ENCODE results near the gene TMEM161A. TPM values are rescaled to one million over a fixed set of nuclear protein-coding genes. Genes with fewer than 3 reads are reported as not detected.

TMEM161A gene
- total and polyA plus RNA-seq, 2 of the 13 experiments (the other 11 are each of a cell fraction or from before 2014, with no cell fraction given): 25.9 to 31.4 TPM

- no peak for TF ChIP-seq ZNF407 (CRISPR knock-in tag; IDR thresholded peaks at IDR 0.05; ENCODE audit: not compliant biosample characterization)
- TF ChIP-seq ZNF33B (CRISPR knock-in tag; IDR thresholded peaks at IDR 0.05): 0 out of 2 replicates have a peak, but pooled peaks have one; percentile 53
- no peak for TF ChIP-seq ZNF7 (CRISPR knock-in tag; IDR thresholded peaks at IDR 0.05)
- peak; percentile 75; the same call in 1 of the 2 replicates for TF ChIP-seq RELA (CRISPR knock-in tag; IDR thresholded peaks at IDR 0.05)
- TF ChIP-seq ZNF687 (CRISPR knock-in tag; IDR thresholded peaks at IDR 0.05): peak; percentile 79
- TF ChIP-seq, protein P1, sequence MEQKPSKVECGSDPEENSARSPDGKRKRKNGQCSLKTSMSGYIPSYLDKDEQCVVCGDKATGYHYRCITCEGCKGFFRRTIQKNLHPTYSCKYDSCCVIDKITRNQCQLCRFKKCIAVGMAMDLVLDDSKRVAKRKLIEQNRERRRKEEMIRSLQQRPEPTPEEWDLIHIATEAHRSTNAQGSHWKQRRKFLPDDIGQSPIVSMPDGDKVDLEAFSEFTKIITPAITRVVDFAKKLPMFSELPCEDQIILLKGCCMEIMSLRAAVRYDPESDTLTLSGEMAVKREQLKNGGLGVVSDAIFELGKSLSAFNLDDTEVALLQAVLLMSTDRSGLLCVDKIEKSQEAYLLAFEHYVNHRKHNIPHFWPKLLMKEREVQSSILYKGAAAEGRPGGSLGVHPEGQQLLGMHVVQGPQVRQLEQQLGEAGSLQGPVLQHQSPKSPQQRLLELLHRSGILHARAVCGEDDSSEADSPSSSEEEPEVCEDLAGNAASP (CRISPR knock-in tag; IDR thresholded peaks at IDR 0.05; ENCODE audit: borderline replicate concordance): peak; percentile 86
- peak; percentile 76 for TF ChIP-seq HDAC1 (CRISPR knock-in tag; IDR thresholded peaks at IDR 0.05)
- TF ChIP-seq HBP1 (CRISPR knock-in tag; IDR thresholded peaks at IDR 0.05; ENCODE audit: low read depth): no peak
- TF ChIP-seq MBD4 (IDR thresholded peaks at IDR 0.05; ENCODE audit: borderline replicate concordance, low read length): no peak
- TF ChIP-seq NFYC (CRISPR knock-in tag; IDR thresholded peaks at IDR 0.05): peak; percentile 38; the same call in 1 of the 2 replicates
- no peak for TF ChIP-seq ZNF780A (CRISPR knock-in tag; IDR thresholded peaks at IDR 0.05)
- TF ChIP-seq MXD1 (CRISPR knock-in tag; IDR thresholded peaks at IDR 0.05): no peak
These were observed 39.3 kb downstream of the TMEM161A start (continued) for GRCh38 chr19:19098703-19099632.
